Ammon's horn (tissue), 1 donor: ENCODE data around the gene CAPZB.
A peak's percentile ranks its signal among the peaks of the same experiment; 100 is the strongest.

ENCODE experiments used
- DNase-seq: peaks from one replicate; pipeline ENCODE4 v3.0.0-alpha.2; 2016; ENCODE audit warnings: low spot score

Gene CAPZB

DNA sequence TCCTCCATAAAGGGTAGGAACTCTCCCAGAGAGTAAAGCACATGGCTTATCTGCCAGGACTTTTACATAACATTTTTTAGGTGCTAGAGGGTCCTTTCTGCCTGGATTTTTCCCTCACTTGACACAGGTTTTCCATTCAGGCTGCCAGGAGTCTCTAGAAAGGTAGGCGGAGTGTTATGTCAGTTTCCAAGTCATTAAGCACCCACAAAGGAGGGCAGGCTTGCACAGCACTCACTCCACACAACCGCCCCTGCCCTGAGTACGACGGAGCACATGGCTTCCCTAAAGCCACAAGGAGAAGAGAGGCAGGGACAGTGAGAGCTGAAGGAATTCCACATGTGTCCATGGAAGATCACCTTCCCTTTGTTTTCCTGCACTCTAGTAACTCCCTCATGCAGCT lies 55.7 kb downstream of the CAPZB start:
- DNase-seq: no peak

- DNase-seq: no peak
Measured at GRCh38 chr1:19427087-19427781, 58.1 kb downstream of the CAPZB start.

- DNase-seq: no peak
Measured at GRCh38 chr1:19426294-19427086, 58.8 kb downstream of the CAPZB start.

- no peak for DNase-seq
Measured at GRCh38 chr1:19425646-19426239, 59.6 kb downstream of the CAPZB start.

DNA sequence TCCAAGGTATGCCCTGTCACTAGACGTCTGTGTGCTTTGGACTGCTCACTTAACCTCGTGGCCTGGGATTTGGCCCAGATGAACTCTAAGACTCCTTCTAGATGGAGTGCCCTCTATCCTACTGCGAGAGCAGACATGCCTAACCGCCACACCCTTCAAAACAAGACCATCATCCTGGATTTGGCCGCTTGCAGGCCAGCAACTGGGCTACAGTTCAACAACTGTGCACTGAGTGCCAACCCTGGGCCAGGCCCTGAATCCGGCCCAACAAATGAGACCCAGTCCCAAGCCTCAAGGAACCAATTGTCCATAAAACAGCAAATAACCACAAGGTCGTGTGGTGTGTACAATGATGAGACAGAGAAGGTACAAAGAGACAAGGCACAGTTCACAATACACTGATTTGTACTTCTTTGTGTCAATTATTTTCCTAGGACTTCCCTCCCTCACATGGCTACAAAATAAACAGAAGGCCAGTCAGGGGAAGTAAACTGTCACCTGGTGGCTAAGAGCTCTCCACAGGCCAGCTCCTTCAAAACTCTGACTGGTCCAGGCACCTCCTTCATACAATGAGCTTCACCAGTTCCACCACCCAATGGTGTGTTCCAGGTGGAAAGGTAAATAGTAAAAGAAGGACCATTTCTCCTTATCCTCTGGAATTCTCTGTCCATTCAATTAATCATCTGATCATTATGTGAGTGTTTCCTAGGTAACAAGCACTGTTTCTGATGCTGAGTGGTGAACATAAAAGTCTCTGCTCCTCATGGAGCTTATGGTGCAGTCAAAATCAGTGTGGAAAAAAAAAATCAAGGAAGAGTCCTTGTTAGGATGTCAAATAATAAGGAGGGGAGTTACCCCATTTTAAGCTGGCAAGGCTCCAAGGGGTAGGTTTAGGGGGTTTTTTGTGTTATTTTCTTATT lies 60.4 kb downstream of the CAPZB start:
- peak; percentile 71 for DNase-seq

DNA sequence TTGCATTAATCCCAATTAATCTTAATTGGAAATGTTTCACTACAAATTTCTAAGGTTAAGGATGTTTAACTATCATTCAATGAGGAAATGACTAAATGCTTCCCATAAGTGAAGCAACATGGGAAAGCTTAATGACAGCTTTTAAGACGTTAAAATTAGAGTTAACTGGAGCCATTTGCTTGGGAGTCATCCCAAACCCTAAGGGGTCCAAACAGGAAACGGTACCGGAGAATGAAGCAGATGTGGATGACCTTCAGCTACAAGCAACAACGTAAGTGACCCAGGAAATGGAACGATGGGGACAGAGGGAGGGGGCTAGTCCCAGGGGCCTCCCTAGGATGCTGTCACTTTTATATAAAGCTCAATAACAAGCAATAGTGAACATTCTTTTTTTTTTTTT lies 62.2 kb downstream of the CAPZB start:
- no peak for DNase-seq

DNA sequence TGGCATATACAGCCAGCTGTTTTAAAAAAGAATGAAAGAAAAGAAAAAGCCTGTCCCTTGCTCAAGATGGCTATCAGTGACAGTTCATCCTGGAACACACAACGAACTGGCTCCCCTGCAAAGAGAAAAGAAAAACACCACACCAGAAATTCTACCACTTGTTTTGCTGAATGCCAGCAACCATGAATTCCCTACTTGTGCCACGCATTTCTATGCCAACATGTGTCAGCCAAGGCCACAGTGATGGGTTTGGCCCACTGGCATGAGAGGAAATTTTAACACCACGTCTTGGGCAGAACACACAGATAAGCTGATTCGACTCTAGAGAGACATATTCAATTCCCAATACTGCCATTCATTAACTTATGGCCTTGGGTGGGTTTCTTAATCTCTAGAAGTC lies 64.0 kb downstream of the CAPZB start:
- DNase-seq: no peak

DNA sequence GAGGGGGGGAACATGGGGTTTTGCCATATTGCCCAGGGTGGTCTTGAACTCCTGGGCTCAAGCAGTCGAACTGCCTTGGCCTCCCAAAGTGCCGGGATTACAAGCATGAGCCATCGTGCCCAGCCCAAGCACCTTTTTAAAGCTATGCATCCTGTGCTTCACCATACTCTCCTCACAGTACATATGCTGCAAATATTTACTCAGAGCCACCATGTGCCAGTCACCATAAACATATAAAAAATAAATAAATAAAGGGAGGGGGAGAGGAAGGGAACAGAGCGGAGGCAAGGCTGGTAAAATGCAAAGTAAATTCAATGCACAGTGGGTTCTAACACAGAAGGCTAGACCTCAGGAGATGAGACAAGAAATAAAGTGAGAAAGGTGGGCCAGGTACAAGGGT lies 64.7 kb downstream of the CAPZB start:
- no peak for DNase-seq

GRCh38 chr1:19419691-19420090 lies 65.6 kb downstream of the CAPZB start:
- no peak for DNase-seq

GRCh38 chr1:19418503-19418971 lies 66.8 kb downstream of the CAPZB start:
- no peak for DNase-seq

GRCh38 chr1:19416921-19417470 lies 68.3 kb downstream of the CAPZB start:
- DNase-seq: no peak

- DNase-seq: no peak
Measured at GRCh38 chr1:19416145-19416544, 69.2 kb downstream of the CAPZB start.

- peak; percentile 81 for DNase-seq
Measured at GRCh38 chr1:19414515-19415121, 70.7 kb downstream of the CAPZB start.

DNA sequence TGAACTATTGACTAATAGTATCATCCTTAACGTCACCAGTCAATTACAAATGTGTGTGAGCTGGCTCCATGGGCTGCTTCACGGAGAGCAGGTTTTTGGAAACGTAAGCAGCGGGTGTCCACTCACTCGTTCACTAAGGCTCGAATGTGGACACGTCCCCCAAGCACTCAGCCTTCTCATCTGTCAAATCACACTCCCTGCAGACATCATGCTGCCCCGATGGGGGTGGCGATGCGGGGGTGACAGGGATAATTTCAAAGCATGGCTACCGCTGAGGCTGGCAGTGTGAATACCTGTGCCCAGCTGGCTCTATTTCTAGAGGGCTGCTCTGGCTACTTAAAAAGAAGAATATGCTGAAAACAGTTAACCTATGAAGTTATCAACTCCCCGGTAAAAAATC lies 71.3 kb downstream of the CAPZB start:
- no peak for DNase-seq

- no peak for DNase-seq
Measured at GRCh38 chr1:19412654-19413053, 72.7 kb downstream of the CAPZB start.

GRCh38 chr1:19411612-19412011 lies 73.7 kb downstream of the CAPZB start:
- no peak for DNase-seq

GRCh38 chr1:19410393-19410792 lies 74.9 kb downstream of the CAPZB start:
- DNase-seq: no peak

DNA sequence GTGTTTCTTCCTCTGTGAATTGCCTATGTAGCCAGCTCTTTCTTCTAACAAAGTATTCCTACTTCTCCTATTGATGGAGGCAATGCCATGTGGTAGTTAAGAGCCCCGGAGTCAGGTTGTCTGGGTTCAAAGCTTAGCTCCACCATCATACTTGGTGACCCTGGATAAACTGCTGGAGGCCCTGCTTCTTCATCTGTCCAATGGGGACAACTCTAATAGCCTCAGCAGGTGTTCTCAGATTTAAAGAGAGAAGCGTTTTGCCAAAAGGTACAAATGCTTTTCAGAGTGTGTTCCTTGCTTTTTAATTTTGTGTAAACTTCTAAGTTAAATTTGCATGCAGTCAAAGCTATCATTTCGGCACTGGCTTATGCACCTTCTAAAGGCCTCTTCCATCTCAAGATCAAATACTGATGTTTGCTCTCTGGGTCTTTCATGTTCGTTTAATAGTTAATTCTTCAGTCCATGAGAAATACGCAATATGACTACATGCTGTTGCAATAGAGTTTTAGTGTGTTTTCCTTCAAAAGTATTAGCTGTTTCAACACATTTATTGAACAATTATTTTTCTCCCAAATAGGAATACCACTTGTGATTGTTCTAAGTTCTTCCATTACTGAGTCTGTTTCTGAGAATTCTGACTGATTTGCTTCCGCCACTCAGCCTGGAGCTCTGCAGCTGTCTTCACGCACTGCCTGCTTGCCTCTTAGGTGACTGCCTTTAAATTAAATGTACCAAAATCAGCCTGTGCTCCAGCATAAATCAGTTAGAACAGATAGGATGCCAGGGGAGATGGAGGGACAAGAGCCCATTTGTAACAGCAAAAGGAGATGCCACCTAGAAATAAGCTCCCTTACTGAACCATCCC lies 75.6 kb downstream of the CAPZB start:
- no peak for DNase-seq

- no peak for DNase-seq
Measured at GRCh38 chr1:19407494-19408096, 77.7 kb downstream of the CAPZB start.

DNA sequence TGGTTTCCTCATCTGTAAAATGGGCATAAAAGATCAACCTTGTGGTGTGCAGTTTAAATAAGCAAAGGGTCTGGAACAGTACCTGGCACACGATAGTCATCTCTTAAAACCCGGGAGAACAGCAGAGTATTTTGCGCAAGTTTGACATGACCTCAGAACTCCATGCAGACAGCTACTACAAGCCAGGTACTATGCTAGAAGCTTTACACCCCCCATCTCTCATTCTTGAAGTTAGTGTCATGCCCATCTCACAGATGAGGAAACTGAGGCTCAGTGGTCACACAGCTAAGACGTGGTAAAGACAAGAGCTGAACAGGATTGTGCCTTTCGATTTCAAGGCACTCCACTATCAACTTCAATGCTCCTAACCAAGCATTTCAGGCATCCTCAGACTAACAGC lies 78.7 kb downstream of the CAPZB start:
- no peak for DNase-seq
